Putamen (tissue), 1 donor: Measurements from ENCODE around the gene KIAA0825.
"Not testable (repeated sequence)": the region's sequence is repeated elsewhere in the genome, so short reads cannot be mapped to it uniquely, and the experiment has no call there.

Experiments
- DNase-seq: peaks from one replicate; pipeline ENCODE4 v3.0.0-alpha.2; 2016; ENCODE audit warnings: low spot score

Gene KIAA0825

GRCh38 chr5:94573349-94573748 lies 45.1 kb downstream of the KIAA0825 start:
- not testable (repeated sequence) for DNase-seq

GRCh38 chr5:94571415-94571814 lies 47.0 kb downstream of the KIAA0825 start:
- no peak for DNase-seq

- DNase-seq = no peak
Observed at GRCh38 chr5:94564812-94565211, 53.6 kb downstream of the KIAA0825 start.

GRCh38 chr5:94562327-94562971 lies 56.0 kb downstream of the KIAA0825 start:
- DNase-seq = no peak

- DNase-seq = no peak
Observed at GRCh38 chr5:94558028-94558427, 60.4 kb downstream of the KIAA0825 start.

GRCh38 chr5:94551858-94552257 lies 66.5 kb downstream of the KIAA0825 start:
- no peak for DNase-seq

- DNase-seq = no peak
Observed at GRCh38 chr5:94545870-94546625, 72.4 kb downstream of the KIAA0825 start.

- DNase-seq = no peak
Observed at GRCh38 chr5:94544875-94545547, 73.4 kb downstream of the KIAA0825 start.

GRCh38 chr5:94544031-94544650 lies 74.3 kb downstream of the KIAA0825 start:
- DNase-seq = no peak

- DNase-seq = no peak
Observed at GRCh38 chr5:94540856-94541494, 77.4 kb downstream of the KIAA0825 start.

- DNase-seq = no peak
Observed at GRCh38 chr5:94538260-94538659, 80.1 kb downstream of the KIAA0825 start.

- no peak for DNase-seq
Observed at GRCh38 chr5:94526706-94527105, 91.7 kb downstream of the KIAA0825 start.

- peak; percentile 23 for DNase-seq
Observed at GRCh38 chr5:94524841-94525697, 93.3 kb downstream of the KIAA0825 start.

GRCh38 chr5:94523018-94523417 lies 95.4 kb downstream of the KIAA0825 start:
- DNase-seq = no peak

GRCh38 chr5:94522117-94522516 lies 96.3 kb downstream of the KIAA0825 start:
- no peak for DNase-seq

GRCh38 chr5:94517490-94518488 lies 100.6 kb downstream of the KIAA0825 start:
- DNase-seq = no peak

GRCh38 chr5:94516148-94516547 lies 102.3 kb downstream of the KIAA0825 start:
- DNase-seq = no peak

GRCh38 chr5:94508461-94509148 lies 109.8 kb downstream of the KIAA0825 start:
- DNase-seq = no peak
